HL-60 (cell line): ENCODE results near the gene EMX2.

ENCODE experiments used
- DNase-seq, 2 experiments: peaks; one replicate each; pipeline ENCODE4 v3.0.0-alpha.2; 2010 to 2020; ENCODE audit warnings: low read depth in 1 of 2, low spot score in 1 of 2
- H3K27ac ChIP-seq: fragments of 250-450 bp; sonication (Bioruptor Pico); replicated peaks from 2 replicates; pipeline ENCODE4 v1.5.1; 2020; ENCODE audit warnings: mild to moderate bottlenecking, moderate library complexity
- H3K27me3 ChIP-seq: fragments of 250-450 bp; sonication (Bioruptor Pico); 2 replicates; pipeline ENCODE4 v1.5.1; 2021; ENCODE audit warnings: mild to moderate bottlenecking, moderate library complexity; ENCODE audit not compliant: insufficient read depth, poor library complexity, severe bottlenecking
- H3K4me3 ChIP-seq: replicated peaks from 2 replicates; pipeline ENCODE4 v1.5.1; 2011; ENCODE audit warnings: mild to moderate bottlenecking, control low read depth, low read length; ENCODE audit not compliant: insufficient read depth
- CTCF ChIP-seq: IDR thresholded peaks from one replicate; pipeline ENCODE4 v1.5.1; 2011; ENCODE audit warnings: low read length, control low read depth, inconsistent platforms; ENCODE audit not compliant: insufficient read depth
- GABPA ChIP-seq: IDR thresholded peaks from 2 replicates; pipeline ENCODE4 v1.6.1; 2012; ENCODE audit warnings: low read depth
- POLR2AphosphoS5 ChIP-seq: IDR thresholded peaks from 2 replicates; pipeline ENCODE4 v1.6.1; 2012; ENCODE audit warnings: low read depth
- REST ChIP-seq: IDR thresholded peaks from 2 replicates; pipeline ENCODE4 v1.6.1; 2012; ENCODE audit warnings: low read depth; ENCODE audit not compliant: insufficient replicate concordance
- SPI1 ChIP-seq: IDR thresholded peaks from 2 replicates; pipeline ENCODE4 v1.6.1; 2012; ENCODE audit warnings: low read depth, mild to moderate bottlenecking, borderline replicate concordance

Gene EMX2

GRCh38 chr10:117587036-117587435, 44.5 kb downstream of the EMX2 start:
- H3K4me3 ChIP-seq: no peak overlapping the region
- TF ChIP-seq CTCF: no peak
- no peak for TF ChIP-seq GABPA
- no peak for TF ChIP-seq REST
- no peak for TF ChIP-seq SPI1
- TF ChIP-seq POLR2AphosphoS5: no peak
- no peaks in the 10 kb centered on the region for H3K27me3 ChIP-seq

GRCh38 chr10:117590101-117590875, 47.7 kb downstream of the EMX2 start:
- no peak for TF ChIP-seq GABPA
- TF ChIP-seq REST: no peak
- no peak for TF ChIP-seq POLR2AphosphoS5
- TF ChIP-seq CTCF: no peak
- TF ChIP-seq SPI1: no peak
- peaks cover 2% of the 10 kb centered on the region for H3K27me3 ChIP-seq

More at GRCh38 chr10:117587036-117587435, 44.5 kb downstream of the EMX2 start:
- no peak for DNase-seq
- no peak overlapping the region for H3K27ac ChIP-seq

GRCh38 chr10:117591043-117591442, 48.5 kb downstream of the EMX2 start:
- H3K27ac ChIP-seq: no peak overlapping the region
- H3K4me3 ChIP-seq: no peak overlapping the region
- peaks cover 2% of the 10 kb centered on the region for H3K27me3 ChIP-seq
- TF ChIP-seq POLR2AphosphoS5 (no peak), GABPA (no peak), REST (no peak), CTCF (no peak), SPI1 (no peak)
- DNase-seq: no peak

More at GRCh38 chr10:117590101-117590875, 47.7 kb downstream of the EMX2 start:
- no peak for DNase-seq
- Histone ChIP-seq H3K4me3 (no peak overlapping the region), H3K27ac (no peak overlapping the region)
